Measurements from ENCODE around the gene ASB7.

Gene ASB7

GRCh38 chr15:100651253-100651652 lies 48.9 kb downstream of the ASB7 start:
- no peak for DNase-seq (ENCODE audit: low read depth)
- H3K4me3 ChIP-seq (ENCODE audit: control insufficient read depth, low read depth, low read length), result no peak overlapping the region
- peak; percentile 24 for TF ChIP-seq CTCF (IDR thresholded peaks at IDR 0.05; ENCODE audit: control insufficient read depth, insufficient read depth, low read depth, low read length, missing control alignments)

- no peak for DNase-seq (ENCODE audit: low read depth)
- no peak overlapping the region for H3K4me3 ChIP-seq (ENCODE audit: control insufficient read depth, low read depth, low read length)
- TF ChIP-seq CTCF (IDR thresholded peaks at IDR 0.05; ENCODE audit: control insufficient read depth, insufficient read depth, low read depth, low read length, missing control alignments), result no peak
Measured at GRCh38 chr15:100652116-100652515, 49.7 kb downstream of the ASB7 start.

GRCh38 chr15:100653608-100654007 lies 51.2 kb downstream of the ASB7 start:
- no peak for TF ChIP-seq CTCF (IDR thresholded peaks at IDR 0.05; ENCODE audit: control insufficient read depth, insufficient read depth, low read depth, low read length, missing control alignments)
- H3K4me3 ChIP-seq (ENCODE audit: control insufficient read depth, low read depth, low read length), result no peak overlapping the region
- DNase-seq (ENCODE audit: low read depth), result no peak

- no peak for DNase-seq (ENCODE audit: low read depth)
- no peak for TF ChIP-seq CTCF (IDR thresholded peaks at IDR 0.05; ENCODE audit: control insufficient read depth, insufficient read depth, low read depth, low read length, missing control alignments)
Measured at GRCh38 chr15:100658895-100659294, 56.5 kb downstream of the ASB7 start.

GRCh38 chr15:100661156-100661555 lies 58.8 kb downstream of the ASB7 start:
- DNase-seq (ENCODE audit: low read depth), result no peak
- TF ChIP-seq CTCF (IDR thresholded peaks at IDR 0.05; ENCODE audit: control insufficient read depth, insufficient read depth, low read depth, low read length, missing control alignments), result no peak
- H3K4me3 ChIP-seq (ENCODE audit: control insufficient read depth, low read depth, low read length), result no peak overlapping the region

More at GRCh38 chr15:100658895-100659294, 56.5 kb downstream of the ASB7 start:
- no peak overlapping the region for H3K4me3 ChIP-seq (ENCODE audit: control insufficient read depth, low read depth, low read length)

- peak; percentile 33 for TF ChIP-seq CTCF (IDR thresholded peaks at IDR 0.05; ENCODE audit: control insufficient read depth, insufficient read depth, low read depth, low read length, missing control alignments)
- no peak overlapping the region for H3K4me3 ChIP-seq (ENCODE audit: control insufficient read depth, low read depth, low read length)
- no peak for DNase-seq (ENCODE audit: low read depth)
Measured at GRCh38 chr15:100663086-100663914, 60.9 kb downstream of the ASB7 start.

Measured in AG09309 (cell line).